ENCODE data around the gene GPR31.

Gene GPR31

GRCh38 chr6:167112421-167112820 lies 45.4 kb downstream of the GPR31 start:
- Histone ChIP-seq H3K9me2 (ENCODE audit: low read depth, low read length) (no peaks in the 10 kb centered on the region), H4K20me1 (ENCODE audit: insufficient read depth, low read length) (no peaks in the 10 kb centered on the region), H3K36me3 (ENCODE audit: insufficient read depth, low read length) (no peaks in the 10 kb centered on the region), H3K79me2 (ENCODE audit: insufficient read depth, low read length) (no peaks in the 10 kb centered on the region), H2AFZ (ENCODE audit: low read length) (no peak overlapping the region), H3K27me3 (ENCODE audit: insufficient read depth, low read length) (peaks cover 13% of the 10 kb centered on the region; the same call in 1 of the 2 replicates), H3K9me3 (ENCODE audit: low read length) (no peaks in the 10 kb centered on the region), H3K4me2 (ENCODE audit: low read length) (peak overlapping the region; percentile 61), H3K4me1 (ENCODE audit: insufficient read depth, low read length, severe bottlenecking) (peaks cover 31% of the 10 kb centered on the region), H3F3A (ENCODE audit: insufficient read depth, low read length) (no peaks in the 10 kb centered on the region), H3K27ac (ENCODE audit: low read depth, low read length, poor library complexity, severe bottlenecking) (no peak overlapping the region), H3K9ac (ENCODE audit: low read length) (no peak overlapping the region), H3K4me3 (ENCODE audit: low read depth, low read length, poor library complexity, severe bottlenecking) (no peak overlapping the region)
- TF ChIP-seq EZH2 (IDR thresholded peaks at IDR 0.05; ENCODE audit: borderline replicate concordance, low read length), result no peak
- TF ChIP-seq CTCF (IDR thresholded peaks at IDR 0.05; ENCODE audit: low read length), result no peak

DNA sequence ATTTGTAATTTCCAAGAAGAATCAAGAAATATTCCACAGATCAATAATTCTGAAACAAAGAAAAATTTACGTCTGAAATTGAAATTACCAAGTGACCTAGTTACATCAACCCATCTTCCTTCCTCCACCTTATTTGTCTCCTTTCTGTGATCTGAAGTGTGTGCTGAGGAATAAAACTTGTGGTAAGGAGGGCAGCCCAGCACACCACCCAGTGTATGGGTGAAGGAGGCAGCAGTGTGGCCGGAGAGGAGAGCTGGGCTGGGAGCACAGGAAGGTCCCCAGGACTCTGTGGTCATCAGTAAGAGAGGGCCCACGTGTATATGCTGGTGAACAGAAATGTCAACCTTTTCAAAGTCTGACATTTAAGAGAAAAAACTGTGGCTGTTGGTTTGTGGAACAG lies 46.2 kb downstream of the GPR31 start:
- H4K20me1 ChIP-seq (ENCODE audit: insufficient read depth, low read length), result no peaks in the 10 kb centered on the region
- H3K36me3 ChIP-seq (ENCODE audit: insufficient read depth, low read length), result no peaks in the 10 kb centered on the region
- no peaks in the 10 kb centered on the region for H3F3A ChIP-seq (ENCODE audit: insufficient read depth, low read length)
- peaks cover 13% of the 10 kb centered on the region; the same call in 1 of the 2 replicates for H3K27me3 ChIP-seq (ENCODE audit: insufficient read depth, low read length)
- H3K4me1 ChIP-seq (ENCODE audit: insufficient read depth, low read length, severe bottlenecking), result peaks cover 31% of the 10 kb centered on the region
- H3K9me2 ChIP-seq (ENCODE audit: low read depth, low read length), result no peaks in the 10 kb centered on the region
- no peaks in the 10 kb centered on the region for H3K9me3 ChIP-seq (ENCODE audit: low read length)
- H3K4me3 ChIP-seq (ENCODE audit: low read depth, low read length, poor library complexity, severe bottlenecking), result no peak overlapping the region
- no peak overlapping the region for H3K4me2 ChIP-seq (ENCODE audit: low read length)
- H2AFZ ChIP-seq (ENCODE audit: low read length), result no peak overlapping the region
- H3K27ac ChIP-seq (ENCODE audit: low read depth, low read length, poor library complexity, severe bottlenecking), result no peak overlapping the region
- no peaks in the 10 kb centered on the region for H3K79me2 ChIP-seq (ENCODE audit: insufficient read depth, low read length)
- no peak for TF ChIP-seq EZH2 (IDR thresholded peaks at IDR 0.05; ENCODE audit: borderline replicate concordance, low read length)
- TF ChIP-seq CTCF (IDR thresholded peaks at IDR 0.05; ENCODE audit: low read length), result no peak
- H3K9ac ChIP-seq (ENCODE audit: low read length), result no peak overlapping the region

- H3K79me2 ChIP-seq (ENCODE audit: insufficient read depth, low read length), result no peaks in the 10 kb centered on the region
- TF ChIP-seq EZH2 (IDR thresholded peaks at IDR 0.05; ENCODE audit: borderline replicate concordance, low read length) (no peak), CTCF (IDR thresholded peaks at IDR 0.05; ENCODE audit: low read length) (no peak)
- H3K27ac ChIP-seq (ENCODE audit: low read depth, low read length, poor library complexity, severe bottlenecking), result no peak overlapping the region
- H3K27me3 ChIP-seq (ENCODE audit: insufficient read depth, low read length), result peaks cover 13% of the 10 kb centered on the region; the same call in 1 of the 2 replicates
- H3K9ac ChIP-seq (ENCODE audit: low read length), result no peak overlapping the region
- H3K4me1 ChIP-seq (ENCODE audit: insufficient read depth, low read length, severe bottlenecking), result peaks cover 26% of the 10 kb centered on the region
- no peaks in the 10 kb centered on the region for H3K9me2 ChIP-seq (ENCODE audit: low read depth, low read length)
- no peaks in the 10 kb centered on the region for H3K9me3 ChIP-seq (ENCODE audit: low read length)
- no peaks in the 10 kb centered on the region for H3F3A ChIP-seq (ENCODE audit: insufficient read depth, low read length)
- H3K4me2 ChIP-seq (ENCODE audit: low read length), result no peak overlapping the region
- H4K20me1 ChIP-seq (ENCODE audit: insufficient read depth, low read length), result no peaks in the 10 kb centered on the region
- no peak overlapping the region for H2AFZ ChIP-seq (ENCODE audit: low read length)
- H3K36me3 ChIP-seq (ENCODE audit: insufficient read depth, low read length), result no peaks in the 10 kb centered on the region
- no peak overlapping the region for H3K4me3 ChIP-seq (ENCODE audit: low read depth, low read length, poor library complexity, severe bottlenecking)
Observed at GRCh38 chr6:167109651-167110050, 48.1 kb downstream of the GPR31 start.

Measured in OCI-LY1 (cell line).